ENCODE data around the gene ZNF439.

DNA sequence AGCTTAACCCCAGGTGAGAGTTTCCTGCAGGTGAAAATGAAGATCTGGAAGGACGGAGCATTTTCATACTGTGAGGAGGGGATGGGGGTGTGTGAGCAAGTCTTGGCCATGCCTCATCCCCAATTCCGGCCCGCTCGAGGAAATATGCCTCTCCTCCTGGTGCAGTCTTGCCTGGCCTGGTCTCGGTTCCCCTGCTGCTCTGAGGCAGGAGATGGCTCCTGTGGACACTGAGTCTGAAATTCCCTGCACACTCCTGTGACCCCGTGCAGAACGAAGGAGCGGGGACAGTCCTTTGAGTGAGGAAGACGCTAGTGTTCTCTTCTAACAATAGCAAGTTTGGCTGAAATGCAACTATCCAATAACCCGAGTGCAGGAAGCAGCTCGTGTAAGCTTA, 329 bp upstream of the ZNF439 start:
- no peak for TF ChIP-seq POLR2A (IDR thresholded peaks at IDR 0.05)
- TF ChIP-seq, protein P1, sequence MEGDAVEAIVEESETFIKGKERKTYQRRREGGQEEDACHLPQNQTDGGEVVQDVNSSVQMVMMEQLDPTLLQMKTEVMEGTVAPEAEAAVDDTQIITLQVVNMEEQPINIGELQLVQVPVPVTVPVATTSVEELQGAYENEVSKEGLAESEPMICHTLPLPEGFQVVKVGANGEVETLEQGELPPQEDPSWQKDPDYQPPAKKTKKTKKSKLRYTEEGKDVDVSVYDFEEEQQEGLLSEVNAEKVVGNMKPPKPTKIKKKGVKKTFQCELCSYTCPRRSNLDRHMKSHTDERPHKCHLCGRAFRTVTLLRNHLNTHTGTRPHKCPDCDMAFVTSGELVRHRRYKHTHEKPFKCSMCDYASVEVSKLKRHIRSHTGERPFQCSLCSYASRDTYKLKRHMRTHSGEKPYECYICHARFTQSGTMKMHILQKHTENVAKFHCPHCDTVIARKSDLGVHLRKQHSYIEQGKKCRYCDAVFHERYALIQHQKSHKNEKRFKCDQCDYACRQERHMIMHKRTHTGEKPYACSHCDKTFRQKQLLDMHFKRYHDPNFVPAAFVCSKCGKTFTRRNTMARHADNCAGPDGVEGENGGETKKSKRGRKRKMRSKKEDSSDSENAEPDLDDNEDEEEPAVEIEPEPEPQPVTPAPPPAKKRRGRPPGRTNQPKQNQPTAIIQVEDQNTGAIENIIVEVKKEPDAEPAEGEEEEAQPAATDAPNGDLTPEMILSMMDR (IDR thresholded peaks at IDR 0.05), result no peak
- TF ChIP-seq POLR2AphosphoS5 (IDR thresholded peaks at IDR 0.05), result no peak

All from breast epithelium (tissue), 3 donors.